Measurements from ENCODE around the gene CUL2.

DNA sequence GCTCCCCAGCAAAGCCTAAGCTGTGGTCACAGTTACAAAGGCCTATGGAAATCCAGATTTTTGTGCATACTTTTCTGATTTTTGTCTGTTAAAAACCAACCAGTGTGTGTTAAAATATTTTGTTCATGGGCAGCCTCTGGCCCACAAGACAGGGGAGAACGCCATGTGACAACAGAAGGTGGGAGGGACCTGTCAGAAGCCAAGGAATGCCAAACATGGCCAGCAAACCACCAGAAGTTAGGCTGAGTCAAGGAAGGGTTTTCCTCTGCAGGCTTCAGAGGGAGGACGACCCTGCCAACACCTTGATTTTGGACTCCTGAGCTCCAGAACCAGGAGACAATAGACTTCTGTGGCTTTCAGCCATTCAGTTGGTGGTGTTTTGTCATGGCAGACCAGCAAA lies 127.3 kb downstream of the CUL2 start:
- TF ChIP-seq POLR2A (IDR thresholded peaks at IDR 0.05; ENCODE audit: low read length) (no peak), GATA1 (IDR thresholded peaks at IDR 0.05; ENCODE audit: low read depth, low read length) (no peak)
